ENCODE measurements around the gene ACLY. TPM values are rescaled to one million over a fixed set of nuclear protein-coding genes. Genes with fewer than 3 reads are reported as not detected.

The ACLY gene
- total and polyA plus RNA-seq, 2 of the 13 experiments (the other 11 are each of a cell fraction or from before 2014, with no cell fraction given) = 111 to 218 TPM

DNA sequence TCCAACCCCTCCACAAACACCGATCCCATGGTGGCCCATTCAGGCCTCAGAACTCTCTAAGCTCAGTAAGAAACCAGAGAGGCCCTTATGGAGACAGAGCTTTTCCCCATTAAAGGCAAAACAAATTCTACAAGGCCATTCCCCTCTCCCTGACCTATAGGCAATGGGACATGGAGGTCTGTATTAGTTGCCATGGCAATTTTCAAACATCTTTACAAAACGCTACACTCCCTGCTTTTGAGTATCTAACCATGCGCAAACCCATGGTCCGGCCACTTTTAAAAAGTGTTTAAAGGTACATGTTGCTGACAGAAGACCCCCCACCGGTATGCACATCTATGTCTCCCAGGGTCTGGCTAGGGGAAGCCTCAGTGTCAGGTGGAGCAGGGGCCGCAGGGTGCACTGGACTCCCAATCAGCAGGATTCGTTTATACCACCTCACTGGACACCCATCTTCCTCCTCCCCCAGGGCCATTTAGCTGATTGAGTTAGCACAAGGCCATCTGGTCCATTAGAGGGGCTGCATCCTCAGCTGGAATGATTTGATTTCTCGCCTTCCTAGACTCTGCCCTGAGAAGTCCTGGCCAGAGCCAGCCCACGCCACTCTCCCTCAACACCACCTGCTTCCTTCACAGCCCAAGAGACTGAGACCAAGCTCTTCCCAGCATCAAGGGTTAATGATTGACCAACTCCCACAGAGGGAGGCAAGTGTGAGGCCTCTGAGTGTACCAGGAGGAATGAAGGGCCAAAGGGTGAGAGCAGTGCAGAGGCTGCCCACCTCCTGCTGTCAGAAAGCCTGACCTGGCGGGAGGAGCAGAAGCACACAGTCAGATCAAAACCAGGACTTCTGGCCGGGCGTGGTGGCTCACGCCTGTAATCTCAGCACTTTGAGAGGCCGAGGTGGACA, 10.9 kb downstream of the ACLY start (continued):
- TF ChIP-seq, protein P1, sequence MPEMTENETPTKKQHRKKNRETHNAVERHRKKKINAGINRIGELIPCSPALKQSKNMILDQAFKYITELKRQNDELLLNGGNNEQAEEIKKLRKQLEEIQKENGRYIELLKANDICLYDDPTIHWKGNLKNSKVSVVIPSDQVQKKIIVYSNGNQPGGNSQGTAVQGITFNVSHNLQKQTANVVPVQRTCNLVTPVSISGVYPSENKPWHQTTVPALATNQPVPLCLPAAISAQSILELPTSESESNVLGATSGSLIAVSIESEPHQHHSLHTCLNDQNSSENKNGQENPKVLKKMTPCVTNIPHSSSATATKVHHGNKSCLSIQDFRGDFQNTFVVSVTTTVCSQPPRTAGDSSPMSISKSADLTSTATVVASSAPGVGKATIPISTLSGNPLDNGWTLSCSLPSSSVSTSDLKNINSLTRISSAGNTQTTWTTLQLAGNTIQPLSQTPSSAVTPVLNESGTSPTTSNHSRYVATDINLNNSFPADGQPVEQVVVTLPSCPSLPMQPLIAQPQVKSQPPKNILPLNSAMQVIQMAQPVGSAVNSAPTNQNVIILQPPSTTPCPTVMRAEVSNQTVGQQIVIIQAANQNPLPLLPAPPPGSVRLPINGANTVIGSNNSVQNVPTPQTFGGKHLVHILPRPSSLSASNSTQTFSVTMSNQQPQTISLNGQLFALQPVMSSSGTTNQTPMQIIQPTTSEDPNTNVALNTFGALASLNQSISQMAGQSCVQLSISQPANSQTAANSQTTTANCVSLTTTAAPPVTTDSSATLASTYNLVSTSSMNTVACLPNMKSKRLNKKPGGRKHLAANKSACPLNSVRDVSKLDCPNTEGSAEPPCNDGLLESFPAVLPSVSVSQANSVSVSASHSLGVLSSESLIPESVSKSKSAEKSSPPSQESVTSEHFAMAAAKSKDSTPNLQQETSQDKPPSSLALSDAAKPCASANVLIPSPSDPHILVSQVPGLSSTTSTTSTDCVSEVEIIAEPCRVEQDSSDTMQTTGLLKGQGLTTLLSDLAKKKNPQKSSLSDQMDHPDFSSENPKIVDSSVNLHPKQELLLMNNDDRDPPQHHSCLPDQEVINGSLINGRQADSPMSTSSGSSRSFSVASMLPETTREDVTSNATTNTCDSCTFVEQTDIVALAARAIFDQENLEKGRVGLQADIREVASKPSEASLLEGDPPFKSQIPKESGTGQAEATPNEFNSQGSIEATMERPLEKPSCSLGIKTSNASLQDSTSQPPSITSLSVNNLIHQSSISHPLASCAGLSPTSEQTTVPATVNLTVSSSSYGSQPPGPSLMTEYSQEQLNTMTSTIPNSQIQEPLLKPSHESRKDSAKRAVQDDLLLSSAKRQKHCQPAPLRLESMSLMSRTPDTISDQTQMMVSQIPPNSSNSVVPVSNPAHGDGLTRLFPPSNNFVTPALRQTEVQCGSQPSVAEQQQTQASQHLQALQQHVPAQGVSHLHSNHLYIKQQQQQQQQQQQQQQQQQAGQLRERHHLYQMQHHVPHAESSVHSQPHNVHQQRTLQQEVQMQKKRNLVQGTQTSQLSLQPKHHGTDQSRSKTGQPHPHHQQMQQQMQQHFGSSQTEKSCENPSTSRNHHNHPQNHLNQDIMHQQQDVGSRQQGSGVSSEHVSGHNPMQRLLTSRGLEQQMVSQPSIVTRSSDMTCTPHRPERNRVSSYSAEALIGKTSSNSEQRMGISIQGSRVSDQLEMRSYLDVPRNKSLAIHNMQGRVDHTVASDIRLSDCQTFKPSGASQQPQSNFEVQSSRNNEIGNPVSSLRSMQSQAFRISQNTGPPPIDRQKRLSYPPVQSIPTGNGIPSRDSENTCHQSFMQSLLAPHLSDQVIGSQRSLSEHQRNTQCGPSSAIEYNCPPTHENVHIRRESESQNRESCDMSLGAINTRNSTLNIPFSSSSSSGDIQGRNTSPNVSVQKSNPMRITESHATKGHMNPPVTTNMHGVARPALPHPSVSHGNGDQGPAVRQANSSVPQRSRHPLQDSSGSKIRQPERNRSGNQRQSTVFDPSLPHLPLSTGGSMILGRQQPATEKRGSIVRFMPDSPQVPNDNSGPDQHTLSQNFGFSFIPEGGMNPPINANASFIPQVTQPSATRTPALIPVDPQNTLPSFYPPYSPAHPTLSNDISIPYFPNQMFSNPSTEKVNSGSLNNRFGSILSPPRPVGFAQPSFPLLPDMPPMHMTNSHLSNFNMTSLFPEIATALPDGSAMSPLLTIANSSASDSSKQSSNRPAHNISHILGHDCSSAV (CRISPR knock-in tag; IDR thresholded peaks at IDR 0.05; ENCODE audit: borderline replicate concordance) = no peak
- no peak for TF ChIP-seq EED (CRISPR knock-in tag; IDR thresholded peaks at IDR 0.05)
- TF ChIP-seq ZNF496 (CRISPR knock-in tag; IDR thresholded peaks at IDR 0.05; ENCODE audit: insufficient replicate concordance) = no peak
- no peak; the same call in 1 of the 2 replicates for TF ChIP-seq ZNF607 (CRISPR knock-in tag; IDR thresholded peaks at IDR 0.05; ENCODE audit: borderline replicate concordance)
- no peak for TF ChIP-seq ZBTB1 (CRISPR knock-in tag; IDR thresholded peaks at IDR 0.05; ENCODE audit: borderline replicate concordance)
- TF ChIP-seq MBD4 (IDR thresholded peaks at IDR 0.05; ENCODE audit: borderline replicate concordance, low read length) = no peak
- TF ChIP-seq, protein P2, sequence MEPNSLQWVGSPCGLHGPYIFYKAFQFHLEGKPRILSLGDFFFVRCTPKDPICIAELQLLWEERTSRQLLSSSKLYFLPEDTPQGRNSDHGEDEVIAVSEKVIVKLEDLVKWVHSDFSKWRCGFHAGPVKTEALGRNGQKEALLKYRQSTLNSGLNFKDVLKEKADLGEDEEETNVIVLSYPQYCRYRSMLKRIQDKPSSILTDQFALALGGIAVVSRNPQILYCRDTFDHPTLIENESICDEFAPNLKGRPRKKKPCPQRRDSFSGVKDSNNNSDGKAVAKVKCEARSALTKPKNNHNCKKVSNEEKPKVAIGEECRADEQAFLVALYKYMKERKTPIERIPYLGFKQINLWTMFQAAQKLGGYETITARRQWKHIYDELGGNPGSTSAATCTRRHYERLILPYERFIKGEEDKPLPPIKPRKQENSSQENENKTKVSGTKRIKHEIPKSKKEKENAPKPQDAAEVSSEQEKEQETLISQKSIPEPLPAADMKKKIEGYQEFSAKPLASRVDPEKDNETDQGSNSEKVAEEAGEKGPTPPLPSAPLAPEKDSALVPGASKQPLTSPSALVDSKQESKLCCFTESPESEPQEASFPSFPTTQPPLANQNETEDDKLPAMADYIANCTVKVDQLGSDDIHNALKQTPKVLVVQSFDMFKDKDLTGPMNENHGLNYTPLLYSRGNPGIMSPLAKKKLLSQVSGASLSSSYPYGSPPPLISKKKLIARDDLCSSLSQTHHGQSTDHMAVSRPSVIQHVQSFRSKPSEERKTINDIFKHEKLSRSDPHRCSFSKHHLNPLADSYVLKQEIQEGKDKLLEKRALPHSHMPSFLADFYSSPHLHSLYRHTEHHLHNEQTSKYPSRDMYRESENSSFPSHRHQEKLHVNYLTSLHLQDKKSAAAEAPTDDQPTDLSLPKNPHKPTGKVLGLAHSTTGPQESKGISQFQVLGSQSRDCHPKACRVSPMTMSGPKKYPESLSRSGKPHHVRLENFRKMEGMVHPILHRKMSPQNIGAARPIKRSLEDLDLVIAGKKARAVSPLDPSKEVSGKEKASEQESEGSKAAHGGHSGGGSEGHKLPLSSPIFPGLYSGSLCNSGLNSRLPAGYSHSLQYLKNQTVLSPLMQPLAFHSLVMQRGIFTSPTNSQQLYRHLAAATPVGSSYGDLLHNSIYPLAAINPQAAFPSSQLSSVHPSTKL (CRISPR knock-in tag; IDR thresholded peaks at IDR 0.05) = peak; percentile 75
- peak; percentile 49; the same call in 1 of the 2 replicates for TF ChIP-seq ARHGAP35 (CRISPR knock-in tag; IDR thresholded peaks at IDR 0.05; ENCODE audit: borderline replicate concordance)
- no peak for TF ChIP-seq ZFP82 (CRISPR knock-in tag; IDR thresholded peaks at IDR 0.05; ENCODE audit: borderline replicate concordance)
- TF ChIP-seq, protein P3, sequence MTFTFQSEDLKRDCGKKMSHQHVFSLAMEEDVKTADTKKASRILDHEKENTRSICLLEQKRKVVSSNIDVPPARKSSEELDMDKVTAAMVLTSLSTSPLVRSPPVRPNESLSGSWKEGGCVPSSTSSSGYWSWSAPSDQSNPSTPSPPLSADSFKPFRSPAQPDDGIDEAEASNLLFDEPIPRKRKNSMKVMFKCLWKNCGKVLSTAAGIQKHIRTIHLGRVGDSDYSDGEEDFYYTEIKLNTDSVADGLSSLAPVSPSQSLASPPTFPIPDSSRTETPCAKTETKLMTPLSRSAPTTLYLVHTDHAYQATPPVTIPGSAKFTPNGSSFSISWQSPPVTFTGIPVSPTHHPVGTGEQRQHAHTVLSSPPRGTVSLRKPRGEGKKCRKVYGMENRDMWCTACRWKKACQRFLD (CRISPR knock-in tag; IDR thresholded peaks at IDR 0.05; ENCODE audit: borderline replicate concordance) = 0 out of 2 replicates have a peak, but pooled peaks have one; percentile 45
- peak; percentile 59 for TF ChIP-seq TAF1 (CRISPR knock-in tag; IDR thresholded peaks at IDR 0.05)
- TF ChIP-seq FOXA1 (IDR thresholded peaks at IDR 0.05) = no peak
- 0 out of 2 replicates have a peak, but pooled peaks have one; percentile 5 for TF ChIP-seq FOXA1 (CRISPR knock-in tag; IDR thresholded peaks at IDR 0.05)
- TF ChIP-seq ISX (CRISPR knock-in tag; conservative IDR thresholded peaks at IDR 0.05) = no peak

Data from HepG2 (cell line).